Measurements from ENCODE around the gene ADCK2. TPM values are rescaled to one million over a fixed set of nuclear protein-coding genes. Genes with fewer than 3 reads are reported as not detected.

The ADCK2 gene
- total and polyA plus RNA-seq, 2 donors (not counting 3 experiments of a cell fraction or from before 2014, with no cell fraction given): 10.3 to 13.3 TPM

GRCh38 chr7:140673063-140673773, 473 bp downstream of the ADCK2 start:
- Histone ChIP-seq H2AFZ (ENCODE audit: low read depth, low read length) (peak overlapping the region; percentile 70), H3K9me1 (replicated peaks; ENCODE audit: control insufficient read depth, extremely low read depth, insufficient read depth, low read length) (no peaks in the 10 kb centered on the region), H3K4me2 (ENCODE audit: insufficient read depth, low read length) (peak overlapping the region; percentile 16), H3K79me2 (ENCODE audit: control insufficient read depth, insufficient read depth, low read length) (no peaks in the 10 kb centered on the region), H3K9me3 (replicated peaks; ENCODE audit: control insufficient read depth, insufficient read depth, low read length) (no peaks in the 10 kb centered on the region), H4K20me1 (replicated peaks; ENCODE audit: control insufficient read depth, extremely low read depth, insufficient read depth, low read length) (no peaks in the 10 kb centered on the region), H3K36me3 (ENCODE audit: control insufficient read depth in 2 of 2, extremely low read depth in 1 of 2, insufficient read depth in 2 of 2, low read length in 2 of 2) (no peaks in the 10 kb centered on the region), H3K4me3 (replicated peaks in 1 of 3; ENCODE audit: insufficient read depth in 1 of 3, low read depth in 1 of 3, low read length in 3 of 3) (peak overlapping the region; percentile 22 to 76 (median 45)), H3K9ac (replicated peaks; ENCODE audit: extremely low read depth, insufficient read depth, low read length) (peak overlapping the region; percentile 5), H3K27ac (ENCODE audit: insufficient read depth, low read depth, low read length) (no peak overlapping the region), H3K27me3 (ENCODE audit: control insufficient read depth in 2 of 2, insufficient read depth in 2 of 2, low read length in 2 of 2) (peaks cover 0 to 3% of the 10 kb centered on the region in 2 experiments), H3K4me1 (ENCODE audit: control insufficient read depth, extremely low read depth, insufficient read depth, low read length) (peaks cover 8% of the 10 kb centered on the region)
- ChIA-PET POLR2A (no interaction called here), CTCF (interaction anchor here (1.0 to 3.7 kb wide), 4 partner anchors 20 to 339 kb away, joined by 3 to 19 read pairs (median 11); no protein-coding TSS in a partner anchor)
- TF ChIP-seq, protein P1, sequence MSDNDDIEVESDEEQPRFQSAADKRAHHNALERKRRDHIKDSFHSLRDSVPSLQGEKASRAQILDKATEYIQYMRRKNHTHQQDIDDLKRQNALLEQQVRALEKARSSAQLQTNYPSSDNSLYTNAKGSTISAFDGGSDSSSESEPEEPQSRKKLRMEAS (IDR thresholded peaks at IDR 0.05; ENCODE audit: insufficient read depth, insufficient read length): no peak
- TF ChIP-seq JUN (IDR thresholded peaks at IDR 0.05; ENCODE audit: borderline replicate concordance, insufficient read depth, insufficient read length, low read depth) (no peak), FOS (IDR thresholded peaks at IDR 0.05; ENCODE audit: borderline replicate concordance, insufficient read depth, low read length) (no peak), MYC (IDR thresholded peaks at IDR 0.05; ENCODE audit: low read depth, low read length) (no peak), GATA2 (IDR thresholded peaks at IDR 0.05; ENCODE audit: insufficient read depth, insufficient read length, low read depth, low read length) (no peak), EZH2 (IDR thresholded peaks at IDR 0.05; ENCODE audit: borderline replicate concordance, low read depth, low read length, severe bottlenecking) (no peak)
- BruUV-seq (replicated peaks): TSS peak; percentile 30
- dilution Hi-C loops (cut with MboI; ENCODE audit: extremely low pct_ligation_motif_present, low sequenced_read_pairs) (no loop called here), intact Hi-C loops (cut with micrococcal nuclease) (loop anchor here (5.0 to 10.0 kb wide), 2 partner anchors 859 to 982 kb away; no protein-coding TSS in a partner anchor)
- DNase-seq (ENCODE audit: low read depth, low spot score) (peak; percentile 28), FAIRE-seq (no peak)
